Pulmonary artery endothelial cell (primary cell): ENCODE data around the gene SGCD. TPM values are rescaled to one million over a fixed set of nuclear protein-coding genes. Genes with fewer than 3 reads are reported as not detected.
"Not testable (repeated sequence)": the region's sequence is repeated elsewhere in the genome, so short reads cannot be mapped to it uniquely, and the experiment has no call there.

Experiments
- DNase-seq: peaks from one replicate; pipeline ENCODE4 v3.0.0-alpha.2; 2011; ENCODE audit warnings: low read depth, low spot score
- total RNA-seq: library from RNA; depleted of rRNA; stranded (reverse); fragments of >200 nt; gene quantifications from 2 replicates; pipeline ENCODE4 v1.2.3, GENCODE V29; 2014

SGCD gene
- total RNA-seq, 1 donor from 2014 or later: not detected

DNA sequence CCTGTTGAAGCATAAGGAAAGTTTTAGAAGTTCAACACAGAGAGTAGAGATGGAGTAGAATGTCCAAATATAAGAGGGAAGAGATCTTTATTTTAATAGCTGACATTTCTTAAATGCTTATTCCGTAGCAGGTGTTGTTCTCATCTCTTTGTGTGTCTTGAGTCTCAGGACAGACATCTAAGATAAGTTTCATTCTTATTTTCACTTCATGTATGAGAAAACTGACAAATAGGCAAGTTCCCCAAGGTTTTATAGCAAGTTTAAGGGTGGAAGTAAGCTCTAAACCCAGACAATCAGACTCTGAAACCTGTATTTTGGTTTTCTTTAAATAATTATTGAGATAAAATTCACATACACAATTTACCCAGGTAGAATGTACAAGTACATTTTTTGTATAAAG, 294.8 kb downstream of the SGCD start:
- no peak for DNase-seq

DNA sequence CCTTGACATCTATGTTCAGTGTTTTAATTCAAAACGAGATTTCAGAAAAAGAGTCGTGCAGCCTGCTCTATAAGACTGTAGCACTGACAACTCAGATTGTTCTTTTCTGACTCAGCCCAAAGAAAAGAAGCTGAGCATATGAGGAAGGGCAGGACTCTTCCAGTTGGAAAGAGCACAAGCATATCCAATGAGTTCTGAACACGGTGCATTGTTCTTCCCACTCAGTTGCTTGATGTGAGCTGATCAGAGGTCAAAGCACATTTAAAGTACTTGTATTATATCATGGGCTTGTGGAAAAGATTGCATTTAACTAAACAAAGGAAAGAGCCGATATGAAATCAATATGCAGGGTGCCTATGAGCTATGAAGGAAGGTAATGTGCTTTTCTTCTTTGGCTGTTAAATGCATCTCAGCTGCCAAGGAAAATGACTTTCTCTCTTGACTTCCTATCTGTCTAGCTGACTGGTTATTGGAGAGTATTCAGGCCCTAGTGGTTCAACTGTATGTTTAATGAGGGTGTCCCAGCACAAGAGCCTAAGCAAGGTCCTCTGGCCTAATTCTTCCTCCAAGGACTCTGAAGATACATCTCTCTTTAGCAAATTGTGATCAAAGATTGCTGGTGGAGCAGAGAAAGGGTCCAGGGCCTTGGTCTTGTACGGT, 296.5 kb downstream of the SGCD start:
- DNase-seq: no peak

DNA sequence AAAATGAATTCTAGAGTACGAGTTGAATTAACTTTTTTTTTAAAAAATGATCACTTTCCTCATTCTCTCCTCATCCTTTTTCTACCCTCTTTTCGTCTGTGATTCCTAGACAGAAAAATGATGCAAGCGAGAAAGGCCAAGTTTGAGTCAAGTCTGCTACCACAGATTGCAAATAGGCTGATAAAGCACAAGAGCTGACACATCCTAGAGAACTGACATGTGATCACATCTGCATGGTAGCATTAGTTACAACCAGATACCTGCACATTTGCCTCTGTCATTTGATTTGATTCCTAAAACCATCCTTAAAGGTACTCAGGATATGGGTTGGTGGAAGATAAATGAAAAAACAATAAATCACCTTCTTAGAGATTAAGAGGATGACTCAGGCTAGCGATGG, 297.7 kb downstream of the SGCD start:
- DNase-seq: no peak

DNA sequence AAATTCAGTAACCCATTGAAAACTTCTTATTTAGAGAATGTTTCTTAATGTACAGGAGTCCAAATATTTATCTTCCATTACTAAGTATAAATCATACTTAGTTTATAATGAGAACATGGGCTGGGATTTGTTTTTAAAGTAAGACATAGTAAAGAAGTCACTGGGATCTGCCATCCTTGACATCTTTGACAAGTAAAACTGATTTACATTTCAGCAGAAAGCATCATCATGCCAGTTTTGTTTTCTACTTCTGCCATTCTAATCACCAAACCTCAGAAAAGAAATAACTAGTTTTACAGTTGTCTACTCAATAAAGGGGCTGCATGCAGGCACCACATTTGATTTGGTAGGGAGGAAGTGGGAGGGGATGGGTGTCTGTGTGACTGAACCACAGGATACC, 301.5 kb downstream of the SGCD start:
- DNase-seq: no peak

DNA sequence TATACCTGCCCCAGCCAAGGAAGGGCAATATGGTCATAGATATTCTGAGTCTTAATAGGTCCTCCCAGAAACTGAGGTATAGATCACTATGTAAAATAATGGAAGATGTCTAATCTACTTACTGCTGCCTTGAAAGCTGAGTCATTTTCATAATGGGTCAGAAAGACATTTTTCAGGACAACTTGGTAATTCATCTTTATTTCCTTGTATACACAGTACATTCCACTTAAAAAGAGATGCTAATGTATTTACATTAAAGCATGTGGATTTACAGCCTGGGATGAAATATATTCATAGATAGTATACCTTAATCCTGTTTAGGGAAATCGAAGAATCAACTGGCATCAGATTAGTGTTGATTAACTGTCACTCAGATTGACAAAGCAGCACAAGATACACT, 304.0 kb downstream of the SGCD start:
- no peak for DNase-seq

DNA sequence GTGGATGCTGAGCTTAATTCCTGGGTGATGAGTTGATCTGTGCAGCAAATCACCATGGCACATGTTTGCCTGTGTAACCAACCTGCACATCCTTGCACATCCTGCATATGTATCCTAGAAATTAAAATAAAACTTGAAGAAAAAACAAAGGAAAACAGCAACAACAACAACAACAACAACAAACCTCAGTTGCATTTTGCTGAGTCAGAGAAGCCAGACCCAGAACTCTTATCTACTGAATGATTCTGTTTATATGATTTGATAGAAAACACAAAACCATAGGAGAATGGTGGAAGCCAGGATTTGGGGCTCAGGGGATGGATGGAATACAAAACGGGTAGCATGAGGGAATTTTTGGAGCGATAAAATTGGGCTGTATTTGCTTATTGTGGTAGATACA, 307.3 kb downstream of the SGCD start:
- no peak for DNase-seq

DNA sequence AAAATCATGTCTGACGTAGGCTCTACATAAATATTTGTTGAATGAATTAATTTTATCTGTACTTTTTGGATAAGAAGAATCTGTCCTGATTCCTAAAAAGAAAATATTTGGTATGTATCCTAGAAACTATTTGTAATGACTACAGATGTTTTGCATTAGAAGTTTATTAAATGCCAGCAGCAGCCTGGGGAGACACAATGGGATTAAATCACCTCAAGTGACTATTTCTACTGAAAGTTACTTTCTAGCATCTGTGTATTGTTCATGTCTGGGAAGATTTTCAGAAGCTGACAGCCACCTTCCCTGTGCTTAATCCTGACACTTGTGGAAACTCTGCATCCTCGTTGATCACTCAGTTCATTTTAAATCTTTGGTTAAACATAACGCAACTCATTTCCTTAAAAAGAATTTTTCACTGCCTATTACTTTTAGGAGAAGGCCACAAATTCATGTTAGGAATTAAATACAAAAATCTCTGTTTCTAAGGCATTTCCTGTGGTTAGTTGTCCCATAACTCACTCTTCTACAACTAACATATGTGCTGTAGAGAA, 313.8 kb downstream of the SGCD start:
- DNase-seq: no peak

DNA sequence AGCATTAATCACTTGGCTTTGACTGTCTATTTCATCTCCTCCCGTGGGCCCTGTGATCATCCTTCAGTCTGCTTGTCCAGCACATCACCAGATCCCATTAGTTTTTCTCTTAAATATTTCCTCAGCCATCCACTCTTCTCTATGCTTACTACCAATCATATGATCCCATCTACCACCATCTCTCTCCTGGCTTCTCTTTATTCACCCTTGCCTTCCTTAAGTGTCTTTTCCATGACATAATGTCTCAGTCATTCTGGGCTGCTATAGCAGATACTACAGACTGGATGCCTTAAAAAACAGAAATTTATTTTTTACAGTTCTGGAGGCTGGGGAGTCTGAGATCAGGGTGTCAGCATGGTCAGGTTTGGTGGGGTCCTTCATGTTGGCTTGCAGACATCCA, 314.7 kb downstream of the SGCD start:
- DNase-seq: no peak

DNA sequence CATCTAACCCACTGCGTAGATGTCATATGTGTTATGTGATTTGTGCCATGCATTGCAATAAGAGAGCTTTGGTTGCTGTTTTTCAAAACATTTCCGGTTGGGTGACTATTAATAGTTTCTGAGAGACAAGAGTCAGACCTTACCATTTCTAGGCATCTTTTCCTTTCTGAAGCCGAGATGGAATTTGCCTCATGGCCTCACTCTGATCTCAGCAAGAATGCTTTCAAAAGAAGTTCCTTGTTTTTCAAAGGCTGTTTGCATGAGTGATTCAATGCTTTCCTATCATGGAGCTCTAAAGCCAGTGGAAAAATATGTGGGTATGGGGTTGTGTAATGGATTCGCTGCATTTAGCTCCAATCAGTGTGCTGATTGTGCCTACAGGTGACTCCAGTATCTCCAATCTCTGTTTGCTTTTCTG, 320.1 kb downstream of the SGCD start:
- DNase-seq: no peak

DNA sequence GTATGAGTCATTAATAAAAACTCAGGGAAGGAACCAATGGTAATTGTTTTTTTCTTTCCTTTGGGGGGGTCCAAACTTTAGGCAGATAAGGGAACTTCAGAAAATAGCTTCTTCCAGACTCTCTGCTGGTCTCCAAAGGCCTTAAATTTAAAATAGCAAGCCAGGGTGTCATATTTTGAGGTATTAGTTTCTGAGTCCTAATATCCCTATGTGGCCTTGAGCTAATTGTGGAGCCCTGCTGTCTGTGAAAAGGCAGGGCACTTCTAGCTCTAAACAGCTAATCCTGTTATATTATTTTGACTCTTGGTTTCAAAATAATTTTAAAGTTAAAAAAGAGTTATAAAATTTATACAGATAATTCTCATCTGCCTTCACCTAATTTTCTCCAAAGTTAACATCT, 327.5 kb downstream of the SGCD start:
- no peak for DNase-seq

DNA sequence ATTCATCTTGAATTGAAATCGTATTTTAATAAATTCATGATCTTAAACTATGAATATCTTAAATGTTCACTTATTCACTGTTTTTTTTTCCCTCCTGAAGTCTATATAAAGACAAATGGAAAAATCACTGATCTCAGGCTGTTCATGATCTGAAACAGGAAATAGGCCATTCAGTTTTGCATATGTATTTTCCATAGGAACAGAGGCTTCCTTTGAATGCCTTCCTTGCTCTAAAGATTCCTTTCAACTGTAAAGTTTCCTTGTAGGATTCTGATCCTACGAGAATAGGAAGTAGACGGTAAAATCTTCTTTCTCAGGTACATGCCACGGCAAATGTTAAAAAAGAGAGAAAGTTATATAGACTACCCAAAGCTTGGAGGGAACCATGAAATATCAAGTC, 328.8 kb downstream of the SGCD start:
- DNase-seq: no peak

DNA sequence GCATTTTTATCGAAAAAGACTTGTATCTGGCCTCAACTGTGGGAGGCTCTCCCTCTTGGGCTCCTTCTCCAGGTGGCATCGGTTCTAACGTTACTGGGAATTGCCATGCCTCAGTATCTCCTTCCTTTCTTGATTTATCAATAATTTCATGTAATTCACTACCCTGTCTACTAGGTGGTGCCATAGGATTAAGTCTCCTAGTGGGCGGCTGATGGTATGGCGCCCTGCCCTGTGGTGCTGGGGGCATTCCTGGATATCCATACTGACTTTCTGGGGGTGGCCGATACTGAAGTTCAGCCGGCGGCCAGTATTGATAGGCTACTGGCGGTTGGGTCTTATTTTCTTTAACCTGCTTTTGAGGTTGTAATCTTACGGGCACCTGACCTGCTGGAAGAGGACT, 337.9 kb downstream of the SGCD start:
- DNase-seq: not testable (repeated sequence)

DNA sequence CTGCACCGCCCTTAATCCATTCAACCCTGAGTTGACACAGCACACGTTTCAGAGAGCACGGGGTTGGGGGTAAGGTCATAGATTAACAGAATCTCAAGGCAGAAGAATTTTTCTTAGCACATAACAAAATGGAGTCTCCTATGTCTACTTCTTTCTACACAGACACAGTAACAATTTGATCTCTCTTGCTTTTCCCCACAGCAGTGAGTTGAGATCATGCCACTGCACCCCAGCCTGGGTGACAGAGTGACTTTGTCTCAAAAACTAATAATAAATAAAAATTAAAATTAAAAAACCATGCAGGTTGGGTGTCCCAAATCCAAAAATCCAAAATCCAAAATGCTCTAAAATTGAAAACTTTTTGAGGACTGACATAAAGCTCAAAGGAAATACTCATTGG, 339.7 kb downstream of the SGCD start:
- not testable (repeated sequence) for DNase-seq

DNA sequence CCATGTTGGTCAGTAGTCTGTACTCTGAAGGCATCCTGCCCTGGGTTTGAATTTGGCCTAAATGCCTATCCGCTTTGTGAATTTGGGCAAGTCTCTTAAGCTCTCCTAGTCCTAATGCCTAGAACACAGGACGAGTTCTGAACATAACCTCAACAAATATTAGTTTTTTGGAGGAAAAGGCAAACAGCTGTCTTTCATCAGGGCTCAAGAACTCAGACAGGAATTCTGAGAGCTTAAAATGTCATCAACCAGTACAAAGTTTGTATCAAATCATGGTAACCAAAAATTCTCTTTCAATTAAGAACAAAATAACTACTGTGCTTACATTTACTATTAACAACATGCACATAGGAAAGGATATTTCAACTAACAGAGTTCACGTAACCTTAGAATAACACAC, 340.7 kb downstream of the SGCD start:
- DNase-seq: no peak

DNA sequence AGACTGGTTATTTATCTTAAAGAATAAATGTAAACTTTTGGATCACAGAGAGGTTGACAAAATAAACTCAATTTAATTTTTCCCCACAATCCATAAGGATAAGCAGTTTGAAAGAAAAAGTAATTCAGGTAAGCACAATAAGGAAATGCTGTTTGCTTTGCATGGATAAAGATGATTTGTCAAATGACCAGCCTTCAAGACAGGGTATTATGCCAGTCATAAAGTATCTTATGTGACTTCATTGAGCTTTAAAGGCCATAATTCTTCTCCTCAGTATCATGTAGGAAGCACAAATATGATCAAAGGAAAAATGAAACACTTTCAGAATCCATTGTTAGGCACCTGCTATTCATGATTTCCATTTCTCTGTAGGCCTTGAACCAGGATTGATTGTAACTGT, 342.5 kb downstream of the SGCD start:
- no peak for DNase-seq

DNA sequence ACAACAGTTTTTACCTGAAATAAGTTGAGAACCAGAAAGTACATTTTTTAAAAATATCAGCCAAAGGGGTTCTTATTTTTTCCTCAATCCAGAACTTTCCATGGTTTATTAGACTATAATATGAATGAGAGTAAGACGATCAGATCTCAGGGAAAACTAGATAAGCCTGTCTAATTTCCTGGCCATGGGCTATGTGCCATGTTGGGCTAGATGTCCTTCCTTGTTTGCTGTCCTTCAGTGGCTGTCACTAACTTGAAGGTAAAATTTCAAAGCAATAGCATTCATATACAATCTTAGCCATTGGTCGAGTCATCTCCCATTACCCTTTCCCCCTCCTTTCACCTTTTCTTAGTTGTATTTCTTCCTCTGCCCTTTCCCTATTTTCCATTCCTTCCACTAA, 343.7 kb downstream of the SGCD start:
- DNase-seq: no peak

DNA sequence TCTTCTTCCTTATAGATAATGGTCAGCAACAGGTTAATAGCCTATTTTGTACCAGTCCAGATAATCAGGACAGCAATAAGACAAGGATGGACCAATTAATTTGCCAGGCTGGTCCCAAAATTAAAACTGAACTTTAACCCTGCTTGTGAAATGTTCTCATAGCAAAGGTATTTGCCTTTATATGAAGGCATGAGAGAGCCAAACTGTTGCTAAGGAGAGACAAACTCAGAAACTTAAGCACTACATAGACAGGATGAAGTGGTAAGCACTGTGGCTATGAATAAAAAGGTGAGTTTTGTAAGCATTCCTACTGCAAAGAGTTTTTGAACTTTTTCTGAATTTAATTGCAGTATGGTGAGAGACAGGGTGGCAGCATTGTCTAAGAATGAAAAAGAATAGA, 348.4 kb downstream of the SGCD start:
- DNase-seq: no peak

DNA sequence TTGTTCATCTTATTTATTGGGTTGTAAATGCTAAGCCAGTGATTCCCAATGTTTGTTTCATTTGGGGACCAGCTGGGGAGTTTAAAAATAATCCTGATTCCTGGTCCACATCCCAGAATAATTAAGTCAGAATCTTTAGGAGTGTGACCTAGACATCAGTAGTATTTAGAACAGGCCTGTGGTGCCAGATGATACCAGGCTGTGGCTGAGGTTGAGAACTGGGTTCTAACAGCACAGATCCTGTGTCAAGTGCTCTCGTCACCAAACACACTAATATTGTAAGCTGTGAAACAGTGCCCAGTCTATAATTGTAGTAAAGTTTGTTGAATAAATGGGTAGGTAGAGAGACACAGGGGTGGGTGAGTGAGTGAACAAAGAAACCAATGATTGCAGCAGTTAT, 351.0 kb downstream of the SGCD start:
- no peak for DNase-seq

DNA sequence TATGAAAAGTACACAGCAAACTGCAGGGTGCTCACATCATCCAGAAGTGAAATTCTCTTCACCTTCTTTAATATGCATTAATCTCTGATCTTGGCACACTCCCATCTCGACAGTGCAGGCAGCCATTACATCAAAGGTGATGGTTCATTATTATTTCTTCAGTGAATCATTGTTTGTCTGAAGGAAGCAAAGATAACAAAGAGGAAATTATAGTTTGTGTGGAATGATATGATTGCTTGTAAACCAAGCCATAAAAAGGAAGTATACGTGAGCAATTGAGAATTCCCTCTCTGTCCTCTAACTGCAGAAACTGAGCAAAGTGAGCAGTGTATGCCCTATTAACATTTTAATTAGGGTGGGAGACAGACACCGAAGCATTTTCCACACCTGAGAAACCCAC, 351.5 kb downstream of the SGCD start:
- DNase-seq: no peak

DNA sequence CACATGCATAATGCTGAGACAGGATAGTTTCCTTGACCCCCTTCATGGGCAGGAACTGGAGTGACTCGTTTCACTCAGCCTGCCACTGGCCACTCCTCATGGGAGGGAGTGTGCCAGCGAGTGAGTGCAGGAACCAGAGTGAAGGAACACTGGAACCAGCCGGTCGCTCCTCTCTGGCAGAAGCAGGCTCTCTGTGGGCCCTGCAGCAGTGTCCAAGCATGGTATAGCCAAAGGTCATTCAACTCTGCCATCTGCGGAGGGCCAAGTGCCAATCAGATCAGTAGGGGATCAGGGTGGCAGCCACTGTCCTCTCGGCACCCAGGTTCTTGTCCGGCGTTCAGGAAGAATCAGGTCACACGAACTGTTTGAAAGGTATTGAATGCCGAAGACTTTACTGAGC, 353.9 kb downstream of the SGCD start:
- no peak for DNase-seq

DNA sequence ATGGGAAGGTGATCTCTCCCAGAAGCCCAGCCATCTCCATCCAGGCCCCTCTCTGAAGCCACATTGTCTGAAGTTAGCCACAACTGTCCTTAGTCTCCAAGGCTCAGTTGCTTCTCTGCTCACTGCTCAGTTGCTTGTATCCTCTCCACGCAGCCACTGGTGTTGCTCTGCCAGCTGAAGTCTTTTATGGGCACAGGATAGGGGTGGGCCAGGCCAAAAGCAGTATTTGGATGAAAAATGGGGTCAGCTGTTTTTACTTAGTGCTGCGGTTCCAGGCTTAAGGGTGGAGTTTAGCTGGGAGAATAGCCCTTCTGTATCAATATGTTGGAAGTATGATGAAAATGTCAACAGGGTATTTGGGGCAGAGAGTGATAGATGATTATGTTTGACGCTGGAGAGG, 354.3 kb downstream of the SGCD start:
- DNase-seq: no peak

DNA sequence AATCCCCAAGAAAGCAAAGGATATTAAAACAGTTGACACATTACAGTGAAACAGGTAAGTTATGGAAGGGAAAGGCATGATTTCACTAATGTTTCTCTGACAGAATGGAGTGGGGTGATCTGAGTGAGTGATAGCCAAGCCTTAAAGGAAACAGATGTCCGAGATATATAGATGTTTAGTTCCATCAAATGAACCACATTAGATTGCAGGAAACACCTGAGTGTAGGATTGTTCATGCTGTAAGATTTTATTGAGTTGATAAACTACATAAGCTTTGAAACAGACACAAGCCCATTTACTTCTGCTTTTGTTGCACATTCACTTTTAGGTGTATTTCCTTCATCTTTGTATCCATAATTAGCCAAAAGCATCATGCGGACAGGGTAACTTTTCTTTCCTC, 356.0 kb downstream of the SGCD start:
- no peak for DNase-seq

DNA sequence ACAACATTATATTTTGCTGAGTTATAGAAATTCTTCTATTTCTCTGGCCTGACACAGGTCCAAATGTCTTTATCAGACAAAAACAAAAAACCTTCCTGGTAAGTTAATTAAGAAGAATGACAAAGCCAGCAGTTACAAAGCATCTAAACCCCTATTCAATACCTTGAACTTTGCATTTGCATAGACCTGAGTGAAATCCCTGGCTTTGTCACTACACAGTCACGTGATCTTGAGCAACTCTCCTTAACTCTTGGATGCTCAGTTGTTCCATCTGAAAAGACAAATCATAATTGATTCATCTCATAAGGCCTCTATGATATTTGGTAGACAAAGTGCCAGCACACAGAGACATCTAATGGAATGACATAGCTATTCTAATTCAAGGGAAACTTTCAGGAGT, 356.5 kb downstream of the SGCD start:
- DNase-seq: no peak

DNA sequence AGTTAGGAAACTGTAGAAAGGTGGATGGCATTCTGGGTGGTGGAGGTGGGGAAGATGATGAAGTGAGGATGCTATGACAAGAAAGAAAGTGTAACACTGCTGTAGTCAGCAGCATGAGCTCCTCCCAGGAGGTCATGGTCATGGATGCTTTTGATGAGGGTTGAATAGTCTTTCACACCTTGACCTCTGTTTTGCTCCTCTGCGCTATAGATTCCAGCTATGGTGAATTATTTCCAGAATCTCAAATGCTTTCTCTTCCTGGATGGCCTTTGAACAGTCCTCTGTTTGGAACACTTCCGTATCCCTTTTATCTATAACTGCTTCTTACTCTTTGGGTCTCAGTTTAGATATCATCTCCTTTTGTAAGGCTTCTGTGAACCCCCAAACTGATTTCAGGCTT, 357.3 kb downstream of the SGCD start:
- no peak for DNase-seq
